GDM1 (cell line): ENCODE measurements around the gene LAMTOR1.

Experiments
- DNase-seq: peaks from one replicate; lab custom pipeline; 2025; lab: John Stamatoyannopoulos, UW

Gene LAMTOR1

GRCh38 chr11:72080326-72081183, 22.5 kb downstream of the LAMTOR1 start, which contains the start of the genes LRRC51 and NUMA1:
LRRC51 (plus strand) TSS chr11:72080850; CDS start chr11:72089084, 8,234 bp downstream.
NUMA1 (minus strand) TSS chr11:72080542; CDS start chr11:72035943, 44,599 bp downstream.
- DNase-seq: peak; percentile 100

- DNase-seq: no peak
These were observed 23.2 kb downstream of the LAMTOR1 start for GRCh38 chr11:72079819-72080325.

GRCh38 chr11:72078477-72078876, 24.6 kb downstream of the LAMTOR1 start:
- no peak for DNase-seq

- DNase-seq: no peak
These were observed 27.3 kb downstream of the LAMTOR1 start for GRCh38 chr11:72075756-72076155.

GRCh38 chr11:72075109-72075508, 28.0 kb downstream of the LAMTOR1 start:
- DNase-seq: peak; percentile 9

GRCh38 chr11:72072348-72072747, 30.7 kb downstream of the LAMTOR1 start:
- no peak for DNase-seq

GRCh38 chr11:72070491-72070890, 32.6 kb downstream of the LAMTOR1 start:
- no peak for DNase-seq

- peak; percentile 26 for DNase-seq
These were observed 33.3 kb downstream of the LAMTOR1 start for GRCh38 chr11:72069787-72070251.

GRCh38 chr11:72069200-72069599, 33.9 kb downstream of the LAMTOR1 start:
- DNase-seq: no peak

GRCh38 chr11:72067676-72068075, 35.4 kb downstream of the LAMTOR1 start:
- no peak for DNase-seq

GRCh38 chr11:72067266-72067665, 35.8 kb downstream of the LAMTOR1 start:
- no peak for DNase-seq

GRCh38 chr11:72066855-72067254, 36.2 kb downstream of the LAMTOR1 start:
- no peak for DNase-seq

GRCh38 chr11:72061739-72062396, 41.2 kb downstream of the LAMTOR1 start:
- no peak for DNase-seq

- no peak for DNase-seq
These were observed 44.6 kb downstream of the LAMTOR1 start for GRCh38 chr11:72058416-72059034.

GRCh38 chr11:72048766-72049460, 54.2 kb downstream of the LAMTOR1 start:
- DNase-seq: no peak
